AG10803 (cell line): ENCODE data around the gene PCGF3.
"Not testable (repeated sequence)": the region's sequence is repeated elsewhere in the genome, so short reads cannot be mapped to it uniquely, and the experiment has no call there.

Experiments used
- DNase-seq: peaks from one replicate; pipeline ENCODE4 v3.0.0; 2010; ENCODE audit warnings: low read depth
- H3K4me3 ChIP-seq: 2 replicates; pipeline ENCODE4 v1.5.1; 2011; ENCODE audit warnings: mild to moderate bottlenecking, low read length, control low read depth
- TF ChIP-seq, protein P1 (sequence below): conservative IDR thresholded peaks from 2 replicates; pipeline ENCODE4 v1.5.1; 2011; ENCODE audit warnings: mild to moderate bottlenecking, low read length, control low read depth, inconsistent platforms

PCGF3 gene

DNA sequence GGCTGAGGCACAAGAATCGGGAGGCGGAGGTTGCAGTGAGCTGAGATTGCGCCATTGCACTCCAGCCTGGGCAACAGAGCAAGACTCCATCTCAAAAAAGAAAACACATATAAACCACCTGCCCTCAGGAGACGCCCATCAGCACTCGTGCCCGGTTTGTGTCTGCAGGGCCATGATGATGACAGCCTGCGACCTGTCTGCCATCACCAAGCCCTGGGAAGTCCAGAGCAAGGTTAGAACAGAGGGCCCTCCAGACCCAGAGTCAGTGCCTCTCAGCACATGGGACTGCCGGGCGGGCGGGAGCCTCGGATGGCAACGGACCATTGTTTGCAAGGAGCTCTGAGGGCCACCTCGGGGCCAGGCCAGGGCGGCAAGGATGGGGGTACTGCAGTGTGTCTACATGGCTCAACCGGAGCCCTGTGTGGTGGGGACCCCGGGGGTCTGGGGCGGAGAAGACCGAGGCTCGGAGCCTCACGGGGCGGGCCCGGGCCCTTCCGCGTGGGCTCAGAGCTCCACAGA, 40.9 kb upstream of the PCGF3 start:
- no peak overlapping the region for H3K4me3 ChIP-seq
- no peak for DNase-seq
- TF ChIP-seq, protein P1, sequence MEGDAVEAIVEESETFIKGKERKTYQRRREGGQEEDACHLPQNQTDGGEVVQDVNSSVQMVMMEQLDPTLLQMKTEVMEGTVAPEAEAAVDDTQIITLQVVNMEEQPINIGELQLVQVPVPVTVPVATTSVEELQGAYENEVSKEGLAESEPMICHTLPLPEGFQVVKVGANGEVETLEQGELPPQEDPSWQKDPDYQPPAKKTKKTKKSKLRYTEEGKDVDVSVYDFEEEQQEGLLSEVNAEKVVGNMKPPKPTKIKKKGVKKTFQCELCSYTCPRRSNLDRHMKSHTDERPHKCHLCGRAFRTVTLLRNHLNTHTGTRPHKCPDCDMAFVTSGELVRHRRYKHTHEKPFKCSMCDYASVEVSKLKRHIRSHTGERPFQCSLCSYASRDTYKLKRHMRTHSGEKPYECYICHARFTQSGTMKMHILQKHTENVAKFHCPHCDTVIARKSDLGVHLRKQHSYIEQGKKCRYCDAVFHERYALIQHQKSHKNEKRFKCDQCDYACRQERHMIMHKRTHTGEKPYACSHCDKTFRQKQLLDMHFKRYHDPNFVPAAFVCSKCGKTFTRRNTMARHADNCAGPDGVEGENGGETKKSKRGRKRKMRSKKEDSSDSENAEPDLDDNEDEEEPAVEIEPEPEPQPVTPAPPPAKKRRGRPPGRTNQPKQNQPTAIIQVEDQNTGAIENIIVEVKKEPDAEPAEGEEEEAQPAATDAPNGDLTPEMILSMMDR, result no peak

DNA sequence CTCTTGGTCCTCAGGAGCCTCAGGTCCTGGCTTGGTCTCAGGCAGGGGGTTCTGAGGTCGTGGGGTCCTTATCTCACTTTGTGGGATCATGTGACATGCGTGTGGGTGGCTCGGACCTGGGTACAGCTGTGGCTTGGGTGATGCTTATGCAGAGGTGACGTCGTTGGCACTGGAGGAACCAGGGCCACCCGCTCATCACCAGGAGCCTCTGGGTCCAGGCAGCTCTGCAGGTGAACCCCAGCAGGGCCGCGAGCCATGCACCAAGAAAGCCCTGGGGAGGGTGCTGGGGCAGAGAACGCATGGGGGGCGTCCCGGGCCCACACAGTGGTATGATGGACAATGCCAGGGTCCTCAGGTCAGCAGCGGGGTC, 40.3 kb upstream of the PCGF3 start:
- no peak overlapping the region for H3K4me3 ChIP-seq
- TF ChIP-seq, protein P1, result no peak
- no peak for DNase-seq

DNA sequence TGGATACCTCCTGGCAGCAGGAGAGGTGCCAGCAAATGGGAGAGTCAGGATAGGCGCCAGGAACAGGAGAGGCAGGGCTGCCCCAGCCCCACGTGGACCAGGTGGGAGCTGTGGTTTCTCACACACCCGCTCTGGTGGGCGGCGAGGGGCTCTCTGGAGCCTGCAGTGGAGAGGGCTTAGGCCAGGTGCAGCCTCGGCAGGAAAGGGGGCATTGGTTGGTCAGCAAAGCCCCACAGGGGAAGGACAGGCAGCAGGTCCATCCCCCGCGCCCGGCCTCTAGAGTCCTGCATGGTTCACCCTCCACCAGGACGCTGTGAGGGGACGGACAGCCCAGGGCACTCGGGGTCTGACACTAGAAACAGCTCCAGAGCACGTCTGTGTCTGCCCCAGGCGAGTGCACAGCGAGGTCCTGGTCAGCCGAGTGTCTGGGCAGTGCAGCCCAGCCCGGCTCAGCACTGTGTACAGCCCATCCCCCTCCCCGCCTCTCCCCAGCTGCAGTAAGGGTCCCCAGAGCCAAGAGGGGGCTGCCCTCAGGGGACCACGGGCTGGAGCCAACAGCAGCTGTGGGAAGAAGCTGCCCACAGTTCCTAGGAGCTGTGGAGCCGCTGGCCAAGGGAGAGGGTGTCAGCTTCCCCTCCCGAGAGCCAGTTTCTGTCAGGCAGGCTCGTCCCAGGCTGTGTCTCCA, 39.7 kb upstream of the PCGF3 start:
- DNase-seq, result no peak
- TF ChIP-seq, protein P1, result no peak
- H3K4me3 ChIP-seq, result no peak overlapping the region

DNA sequence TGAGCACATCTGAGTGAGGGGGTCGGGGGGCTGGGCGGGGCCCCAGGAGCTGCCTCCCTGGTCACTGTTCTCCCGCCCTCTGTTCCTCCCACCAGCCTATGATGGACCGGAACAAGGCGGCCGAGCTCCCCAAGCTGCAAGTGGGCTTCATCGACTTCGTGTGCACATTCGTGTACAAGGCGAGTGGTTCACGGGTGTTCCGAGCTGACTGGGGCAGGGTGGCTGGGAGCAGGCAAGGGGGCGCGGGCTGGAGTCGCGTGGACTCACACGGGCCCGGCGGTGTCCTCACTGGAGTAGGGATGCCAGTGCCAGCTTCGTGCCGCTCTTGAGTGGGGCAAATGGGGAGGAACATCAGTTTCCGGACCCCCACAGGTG, 39.2 kb upstream of the PCGF3 start:
- no peak overlapping the region for H3K4me3 ChIP-seq
- TF ChIP-seq, protein P1, result no peak
- no peak for DNase-seq

DNA sequence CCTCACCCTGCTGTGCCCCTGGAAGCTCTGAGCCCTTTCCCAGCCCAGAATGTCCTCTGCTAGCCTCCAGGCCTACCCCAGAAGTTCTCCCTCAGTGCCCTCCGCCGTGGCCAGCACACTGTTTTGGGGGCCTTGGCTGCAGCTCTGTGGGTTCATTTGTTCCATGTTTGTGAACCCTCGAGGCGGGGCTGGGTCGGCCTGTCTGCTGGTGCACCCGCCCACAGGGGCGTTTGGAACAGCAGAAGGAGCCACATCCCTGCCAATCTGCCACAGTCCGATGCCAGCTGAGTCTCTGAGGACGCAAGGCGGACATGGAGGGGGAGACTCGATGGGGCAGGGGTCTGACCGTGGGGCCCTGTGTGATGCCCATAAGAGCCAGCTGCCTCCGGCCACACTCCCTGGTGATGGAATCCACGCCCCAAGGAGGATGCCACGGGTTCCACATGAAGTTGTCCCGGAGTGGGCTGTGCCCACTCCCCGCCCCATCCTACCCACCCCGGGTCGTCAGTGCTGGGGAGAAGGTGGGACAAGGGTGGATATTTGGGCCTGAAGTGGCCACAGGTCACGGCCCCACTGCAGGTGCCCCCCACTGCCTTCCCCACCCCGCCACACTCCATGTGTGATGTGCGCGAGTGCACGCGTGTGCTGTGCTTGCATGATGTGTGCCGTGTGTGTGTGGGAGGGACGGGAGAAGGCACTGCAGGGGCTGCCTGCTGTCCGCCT, 38.6 kb upstream of the PCGF3 start:
- TF ChIP-seq, protein P1, result no peak
- DNase-seq, result no peak
- H3K4me3 ChIP-seq, result no peak overlapping the region

DNA sequence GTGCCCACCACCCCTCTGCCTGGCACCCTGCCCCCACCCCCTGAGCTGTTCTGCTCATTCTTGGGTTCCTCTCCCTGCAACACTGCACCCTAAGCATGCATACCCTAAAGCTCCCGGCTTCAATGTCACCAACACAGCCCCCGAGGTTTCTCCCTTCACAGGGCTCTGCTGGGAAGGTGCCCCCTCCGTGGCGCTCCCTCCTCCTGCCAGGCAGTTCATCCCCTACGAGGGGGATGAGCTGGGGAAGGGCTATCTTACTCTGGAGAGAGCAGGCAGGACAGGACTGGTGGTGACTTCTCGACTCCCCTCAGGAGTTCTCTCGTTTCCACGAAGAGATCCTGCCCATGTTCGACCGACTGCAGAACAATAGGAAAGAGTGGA, 38.1 kb upstream of the PCGF3 start:
- DNase-seq, result no peak
- H3K4me3 ChIP-seq, result no peak overlapping the region
- TF ChIP-seq, protein P1, result no peak

DNA sequence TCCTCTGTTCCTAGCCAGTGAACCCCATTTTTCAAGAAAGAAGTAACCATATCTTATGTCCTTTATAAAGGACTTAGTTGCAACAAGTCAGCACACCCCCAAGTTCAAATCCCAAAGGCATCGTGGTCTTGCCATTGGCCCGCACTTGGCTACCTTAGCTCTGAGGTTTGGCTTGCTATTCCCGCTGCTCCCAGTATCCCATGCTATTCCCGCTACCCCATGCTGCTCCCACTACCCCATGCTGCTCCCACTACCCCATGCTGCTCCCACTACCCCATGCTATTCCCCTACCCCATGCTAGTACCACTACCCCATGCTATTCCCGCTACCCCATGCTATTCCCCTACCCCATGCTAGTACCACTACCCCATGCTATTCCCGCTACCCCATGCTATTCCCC, 37.4 kb upstream of the PCGF3 start:
- H3K4me3 ChIP-seq, DNase-seq: not testable (repeated sequence)

DNA sequence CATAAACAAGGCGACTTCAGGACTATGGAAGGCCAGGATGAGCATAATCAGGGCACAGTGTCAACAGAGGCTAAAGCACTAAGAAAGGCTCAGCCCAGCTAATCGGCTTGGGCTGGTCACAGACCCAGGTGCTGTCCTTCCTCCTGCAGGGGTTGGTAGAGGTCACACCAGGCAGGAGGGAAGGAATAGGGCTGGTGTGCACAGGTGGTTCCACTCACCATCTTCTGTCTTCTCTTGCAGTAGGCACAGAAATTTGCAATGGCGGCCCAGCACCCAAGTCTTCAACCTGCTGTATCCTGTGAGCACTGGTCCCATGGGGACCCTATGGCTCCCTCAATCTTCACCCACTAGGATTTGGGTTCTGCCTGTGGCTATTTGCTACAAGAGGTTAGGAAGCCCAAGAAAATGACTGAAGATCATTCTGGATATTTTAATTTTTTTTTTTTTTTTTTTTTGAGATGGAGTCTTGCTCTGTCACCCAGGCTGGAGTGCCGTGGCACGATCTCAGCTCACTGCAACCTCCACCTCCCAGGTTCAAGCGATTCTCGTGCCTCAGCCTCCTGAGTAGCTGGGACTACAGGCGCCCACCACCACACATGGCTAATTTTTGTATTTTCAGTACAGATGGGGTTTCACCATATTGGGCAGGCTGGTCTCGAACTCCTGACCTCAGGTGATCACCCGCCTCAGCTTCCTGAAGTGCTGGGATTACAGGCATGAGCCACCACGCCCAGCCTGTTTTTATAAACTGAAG, 35.6 kb upstream of the PCGF3 start:
- not testable (repeated sequence) for DNase-seq, H3K4me3 ChIP-seq
